HEK293T (cell line): ENCODE data around the gene TAF11L4.
"Not testable (repeated sequence)": the region's sequence is repeated elsewhere in the genome, so short reads cannot be mapped to it uniquely, and the experiment has no call there.

Source experiments
- ARNT ChIP-seq: fragments of 450-650 bp; IDR thresholded peaks from 2 replicates; pipeline ENCODE4 v1.6.1; 2017; ENCODE audit warnings: mild to moderate bottlenecking
- BHLHE40 ChIP-seq: fragments of 450-650 bp; IDR thresholded peaks from 2 replicates; pipeline ENCODE4 v1.6.1; 2016; ENCODE audit warnings: mild to moderate bottlenecking, moderate library complexity, borderline replicate concordance
- CTBP1 ChIP-seq: fragments of 450-650 bp; IDR thresholded peaks from 2 replicates; pipeline ENCODE4 v1.6.1; 2016; ENCODE audit warnings: borderline replicate concordance
- FOXA1 ChIP-seq: fragments of 450-650 bp; IDR thresholded peaks from 2 replicates; pipeline ENCODE4 v1.6.1; 2016; ENCODE audit warnings: mild to moderate bottlenecking
- FOXK2 ChIP-seq: fragments of 450-650 bp; IDR thresholded peaks from 2 replicates; pipeline ENCODE4 v1.6.1; 2016; ENCODE audit warnings: mild to moderate bottlenecking
- FOXM1 ChIP-seq: fragments of 450-650 bp; IDR thresholded peaks from 2 replicates; pipeline ENCODE4 v1.6.1; 2017; ENCODE audit warnings: mild to moderate bottlenecking, borderline replicate concordance
- HDGF ChIP-seq: fragments of 450-650 bp; IDR thresholded peaks from 2 replicates; pipeline ENCODE4 v1.6.1; 2017; ENCODE audit warnings: antibody characterized with exemption, borderline replicate concordance
- SP1 ChIP-seq: fragments of 450-650 bp; IDR thresholded peaks from 2 replicates; pipeline ENCODE4 v1.6.1; 2017
- TARDBP ChIP-seq: fragments of 450-650 bp; IDR thresholded peaks from 2 replicates; pipeline ENCODE4 v1.6.1; 2016
- ZNF384 ChIP-seq: fragments of 450-650 bp; IDR thresholded peaks from 2 replicates; pipeline ENCODE4 v1.6.1; 2016
- TF ChIP-seq, protein P1 (sequence below): fragments of 450-650 bp; IDR thresholded peaks from 2 replicates; pipeline ENCODE4 v1.6.1; 2016

DNA sequence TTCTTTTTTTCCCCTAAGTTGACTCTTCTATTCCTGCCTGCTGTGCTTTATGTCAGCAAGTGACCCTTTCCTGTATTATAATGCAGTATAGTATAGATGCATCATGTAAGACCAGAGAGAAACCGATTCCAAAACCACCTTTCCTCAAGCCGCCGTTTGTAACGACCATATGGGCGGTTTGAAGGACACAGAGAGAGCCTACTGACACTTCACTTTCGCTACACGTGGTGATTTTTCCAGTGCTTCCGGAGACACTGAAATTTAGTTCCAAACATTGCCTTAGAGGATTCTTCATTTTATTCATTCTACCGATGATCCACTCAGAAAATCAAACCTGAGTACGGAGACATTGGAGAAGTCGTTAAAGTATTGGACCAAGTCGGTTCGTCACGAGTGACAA is 2.1 kb upstream of the TAF11L4 start:
- not testable (repeated sequence) for TF ChIP-seq ZNF384, FOXM1, FOXK2, FOXA1, TARDBP, BHLHE40, HDGF, ARNT, CTBP1, SP1
- TF ChIP-seq, protein P1, sequence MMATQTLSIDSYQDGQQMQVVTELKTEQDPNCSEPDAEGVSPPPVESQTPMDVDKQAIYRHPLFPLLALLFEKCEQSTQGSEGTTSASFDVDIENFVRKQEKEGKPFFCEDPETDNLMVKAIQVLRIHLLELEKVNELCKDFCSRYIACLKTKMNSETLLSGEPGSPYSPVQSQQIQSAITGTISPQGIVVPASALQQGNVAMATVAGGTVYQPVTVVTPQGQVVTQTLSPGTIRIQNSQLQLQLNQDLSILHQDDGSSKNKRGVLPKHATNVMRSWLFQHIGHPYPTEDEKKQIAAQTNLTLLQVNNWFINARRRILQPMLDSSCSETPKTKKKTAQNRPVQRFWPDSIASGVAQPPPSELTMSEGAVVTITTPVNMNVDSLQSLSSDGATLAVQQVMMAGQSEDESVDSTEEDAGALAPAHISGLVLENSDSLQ: not testable (repeated sequence)
